B cell (primary cell): ENCODE measurements around the gene MAP3K5. TPM values are rescaled to one million over a fixed set of nuclear protein-coding genes. Genes with fewer than 3 reads are reported as not detected.

Experiments
- ATAC-seq: fragments of 200-7000 bp; cut with Tn5 transposase; one replicate; pipeline ENCODE4 v1.10.0; 2021; ENCODE audit warnings: low read depth, mild to moderate bottlenecking, moderate number of reproducible peaks, moderate library complexity
- CTCF ChIA-PET: fragments of 350-600 bp; sonication (Branson Sonifier 250); formaldehyde crosslinking; loops from one replicate; lab custom pipeline; 2021; ENCODE audit warnings: antibody characterized with exemption, inconsistent platforms; lab: Charles Lee
- POLR2A ChIA-PET: fragments of 350-600 bp; sonication (Branson Sonifier 250); formaldehyde crosslinking; loops from one replicate; lab custom pipeline; 2021; ENCODE audit warnings: antibody characterized with exemption; lab: Charles Lee
- DNase-seq: peaks from one replicate; pipeline ENCODE4 v3.0.0; 2013
- H2AFZ ChIP-seq: 2 replicates; pipeline ENCODE4 v1.6.1; 2012; ENCODE audit warnings: mild to moderate bottlenecking, low read depth, low read length; ENCODE audit not compliant: insufficient read depth, poor library complexity, severe bottlenecking
- H3K27ac ChIP-seq, 2 donors: 1 replicate in 1 of 2; 2 replicates in 1 of 2; pipeline ENCODE4 v1.5.1; 2012 to 2013; ENCODE audit warnings: low read length in 2 of 2, mild to moderate bottlenecking in 2 of 2, moderate library complexity in 1 of 2
- H3K27me3 ChIP-seq, 4 experiments: fragments of 200-600 bp in 1 of 4; sonication (generic) in 1 of 4; replicated peaks in 1 of 4; 1 replicate in 2 of 4; 2 replicates in 2 of 4; pipeline versions ENCODE4 v1.6.1 to v1.7.0; 2013 to 2016; ENCODE audit warnings: low read length in 3 of 4, mild to moderate bottlenecking in 2 of 4, mixed read lengths in 1 of 4, moderate library complexity in 1 of 4; ENCODE audit not compliant: insufficient read depth in 4 of 4, control insufficient read depth in 3 of 4; ENCODE audit errors: control extremely low read depth in 1 of 4
- H3K36me3 ChIP-seq, 2 experiments: replicated peaks in 1 of 2; 1 replicate in 1 of 2; 2 replicates in 1 of 2; pipeline versions ENCODE4 v1.6.1 to v1.7.1; 2013; ENCODE audit warnings: low read length in 1 of 2; ENCODE audit not compliant: insufficient read depth in 2 of 2, control insufficient read depth in 1 of 2; ENCODE audit errors: control extremely low read depth in 1 of 2, extremely low read depth in 1 of 2
- H3K4me1 ChIP-seq, 2 donors: fragments of 200-600 bp in 1 of 2; sonication (generic) in 1 of 2; 1 replicate in 1 of 2; 2 replicates in 1 of 2; pipeline versions ENCODE4 v1.5.1 to v1.6.1; 2013 to 2017; ENCODE audit warnings: low read length in 2 of 2; ENCODE audit not compliant: control insufficient read depth in 2 of 2, insufficient read depth in 2 of 2
- H3K4me2 ChIP-seq: replicated peaks from 2 replicates; pipeline ENCODE3; 2012; ENCODE audit warnings: mild to moderate bottlenecking, low read depth, low read length; ENCODE audit not compliant: poor library complexity, severe bottlenecking
- H3K4me3 ChIP-seq, 5 experiments: fragments of 200-600 bp in 1 of 5; sonication (generic) in 1 of 5; 1 replicate in 3 of 5; 2 replicates in 2 of 5; pipeline versions ENCODE4 v1.5.1 to v1.7.0; 2011 to 2016; ENCODE audit warnings: low read length in 4 of 5, mild to moderate bottlenecking in 4 of 5, low read depth in 2 of 5, control low read depth in 1 of 5, moderate library complexity in 1 of 5; ENCODE audit not compliant: insufficient read depth in 1 of 5; ENCODE audit errors: control extremely low read depth in 1 of 5, extremely low read depth in 1 of 5
- H3K79me2 ChIP-seq: fragments of 200-600 bp; sonication (generic); one replicate; pipeline ENCODE4 v1.6.0; 2016; ENCODE audit warnings: low read length; ENCODE audit not compliant: control insufficient read depth, insufficient read depth
- H3K9ac ChIP-seq: fragments of 200-600 bp; sonication (generic); 2 replicates; pipeline ENCODE4 v1.6.1; 2017; ENCODE audit warnings: mild to moderate bottlenecking, low read length, moderate library complexity
- H3K9me3 ChIP-seq, 3 donors: one replicate each; pipeline versions ENCODE4 v1.6.1 to v1.7.1; 2013; ENCODE audit warnings: low read length in 2 of 3; ENCODE audit not compliant: control insufficient read depth in 2 of 3, insufficient read depth in 1 of 3; ENCODE audit errors: control extremely low read depth in 1 of 3
- H4K20me1 ChIP-seq: 2 replicates; pipeline ENCODE4 v1.6.0; 2012; ENCODE audit warnings: mild to moderate bottlenecking, low read length; ENCODE audit not compliant: insufficient read depth, control insufficient read depth, poor library complexity, severe bottlenecking
- H3K27ac Mint-ChIP-seq: one replicate; pipeline ENCODE4 v1.8.0; 2021; ENCODE audit warnings: mixed read lengths
- H3K27me3 Mint-ChIP-seq: one replicate; pipeline ENCODE4 v1.8.0; 2021; ENCODE audit warnings: mixed read lengths
- H3K4me1 Mint-ChIP-seq: one replicate; pipeline ENCODE4 v1.8.0; 2021; ENCODE audit warnings: mixed read lengths
- H3K4me3 Mint-ChIP-seq: one replicate; pipeline ENCODE4 v1.8.0; 2021; ENCODE audit warnings: mixed read lengths
- H3K9me3 Mint-ChIP-seq: one replicate; pipeline ENCODE4 v1.8.0; 2022; ENCODE audit warnings: mixed read lengths; ENCODE audit not compliant: insufficient read depth
- EZH2 ChIP-seq: IDR thresholded peaks from 2 replicates; pipeline ENCODE4 v1.6.1; 2012; ENCODE audit warnings: borderline replicate concordance, low read depth, mild to moderate bottlenecking, moderate library complexity, low read length; ENCODE audit not compliant: insufficient read depth, poor library complexity, severe bottlenecking
- WGBS: methylation state at CpG from one replicate; pipeline ENCODE4 v1.1.5; 2013; ENCODE audit warnings: missing lambda C conversion rate; ENCODE audit not compliant: insufficient coverage; 5-methylcytosine and 5-hydroxymethylcytosine counted together
- intact Hi-C: fragments of 100-400 bp; cut with micrococcal nuclease; formaldehyde crosslinking; loops from one replicate; pipeline ENCODE4 v1.10.0; 2022
- polyA plus RNA-seq: library from polyadenylated mRNA; depleted of rRNA; stranded (reverse); fragments of >200 nt; gene quantifications from 2 replicates; pipeline ENCODE4 v1.2.3, GENCODE V29; 2012
- total RNA-seq, 2 donors: library from RNA; stranded (reverse); fragments of 120-200 nt in 1 of 2; gene quantifications; 1 replicate in 1 of 2; 2 replicates in 1 of 2; pipeline versions ENCODE4 v1.2.3 to v1.2.4, GENCODE V29; 2013 to 2022
- TF ChIP-seq, protein P1 (sequence below): fragments of 200-600 bp; IDR thresholded peaks from one replicate; pipeline ENCODE4 v1.8.0; 2022; ENCODE audit warnings: antibody characterized with exemption, mild to moderate bottlenecking

The MAP3K5 gene
- total and polyA plus RNA-seq, 2 donors (not counting 1 experiment from before 2014, with no cell fraction given): 5.7 to 34.1 TPM

DNA sequence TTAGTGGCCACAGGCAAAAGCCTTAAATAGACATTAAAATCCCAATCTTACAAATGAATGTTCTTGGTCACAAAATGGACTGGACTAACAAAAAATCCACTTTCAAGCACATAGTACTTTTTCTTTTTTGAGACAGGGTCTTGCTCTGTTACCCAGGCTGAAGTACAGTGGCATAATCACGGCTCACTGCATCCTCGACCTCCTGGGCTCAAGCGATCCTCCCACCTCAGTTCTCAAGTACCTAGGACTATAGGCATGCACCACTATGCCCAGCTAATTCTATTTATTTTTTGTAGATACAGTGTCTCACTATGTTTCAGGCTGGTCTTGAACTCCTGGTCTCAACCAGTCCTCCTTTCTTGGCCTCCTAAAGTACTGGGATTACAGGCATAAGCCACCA, 59.4 kb downstream of the MAP3K5 start:
- Histone ChIP-seq H3K27ac (no peak overlapping the region), H3K4me2 (no peak overlapping the region), H3K4me3 (no peak overlapping the region), H2AFZ (no peak overlapping the region), H3K9me3 (no peaks in the 10 kb centered on the region), H3K9ac (no peak overlapping the region), H3K4me1 (peaks cover 0 to 4% of the 10 kb centered on the region in 2 donors), H3K27me3 (no peaks in the 10 kb centered on the region), H3K79me2 (peaks cover 97% of the 10 kb centered on the region), H3K36me3 (no peaks in the 10 kb centered on the region), H4K20me1 (peaks cover 35% of the 10 kb centered on the region)
- H3K27me3 Mint-ChIP-seq: no peaks in the 10 kb centered on the region
- H3K27ac Mint-ChIP-seq: no peak overlapping the region
- intact Hi-C loops: no loop called here
- H3K9me3 Mint-ChIP-seq: no peaks in the 10 kb centered on the region
- CTCF ChIA-PET: no interaction called here
- DNase-seq: no peak
- POLR2A ChIA-PET: no interaction called here
- no peak for ATAC-seq
- no peak overlapping the region for H3K4me3 Mint-ChIP-seq
- WGBS: no CpG with 5 or more reads among the region's 3 CpGs
- no peak for TF ChIP-seq EZH2
- peaks cover 55% of the 10 kb centered on the region for H3K4me1 Mint-ChIP-seq

DNA sequence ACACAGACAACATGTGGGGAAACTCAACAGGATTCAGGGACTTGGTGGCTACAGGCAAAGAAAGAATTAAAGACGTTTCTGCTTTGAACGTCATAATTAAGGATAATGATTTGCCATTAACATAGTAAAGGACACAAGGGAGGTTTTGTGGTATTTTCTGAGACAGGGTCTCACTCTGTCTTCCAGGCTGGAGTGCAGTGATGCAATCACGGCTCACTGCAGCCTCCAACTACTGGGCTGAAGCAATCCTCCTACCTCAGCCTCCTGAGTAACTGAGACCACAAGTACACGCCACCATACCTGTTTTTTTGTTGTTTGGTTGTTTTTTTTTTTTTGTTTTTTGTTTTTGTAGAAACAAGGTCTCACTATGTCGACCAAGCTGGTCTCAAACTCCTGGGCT, 62.4 kb downstream of the MAP3K5 start:
- no peak overlapping the region for H2AFZ ChIP-seq
- TF ChIP-seq EZH2: no peak
- TF ChIP-seq, protein P1, sequence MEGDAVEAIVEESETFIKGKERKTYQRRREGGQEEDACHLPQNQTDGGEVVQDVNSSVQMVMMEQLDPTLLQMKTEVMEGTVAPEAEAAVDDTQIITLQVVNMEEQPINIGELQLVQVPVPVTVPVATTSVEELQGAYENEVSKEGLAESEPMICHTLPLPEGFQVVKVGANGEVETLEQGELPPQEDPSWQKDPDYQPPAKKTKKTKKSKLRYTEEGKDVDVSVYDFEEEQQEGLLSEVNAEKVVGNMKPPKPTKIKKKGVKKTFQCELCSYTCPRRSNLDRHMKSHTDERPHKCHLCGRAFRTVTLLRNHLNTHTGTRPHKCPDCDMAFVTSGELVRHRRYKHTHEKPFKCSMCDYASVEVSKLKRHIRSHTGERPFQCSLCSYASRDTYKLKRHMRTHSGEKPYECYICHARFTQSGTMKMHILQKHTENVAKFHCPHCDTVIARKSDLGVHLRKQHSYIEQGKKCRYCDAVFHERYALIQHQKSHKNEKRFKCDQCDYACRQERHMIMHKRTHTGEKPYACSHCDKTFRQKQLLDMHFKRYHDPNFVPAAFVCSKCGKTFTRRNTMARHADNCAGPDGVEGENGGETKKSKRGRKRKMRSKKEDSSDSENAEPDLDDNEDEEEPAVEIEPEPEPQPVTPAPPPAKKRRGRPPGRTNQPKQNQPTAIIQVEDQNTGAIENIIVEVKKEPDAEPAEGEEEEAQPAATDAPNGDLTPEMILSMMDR: no peak
- no peaks in the 10 kb centered on the region for H3K9me3 Mint-ChIP-seq
- ATAC-seq (no peak), DNase-seq (no peak)
- 100% methylated on average over 3 of the region's 5 CpGs for WGBS
- H3K27ac ChIP-seq: no peak overlapping the region
- peaks cover 48% of the 10 kb centered on the region for H3K4me1 Mint-ChIP-seq
- H3K27me3 ChIP-seq: no peaks in the 10 kb centered on the region
- no peaks in the 10 kb centered on the region for H3K36me3 ChIP-seq
- H3K4me3 Mint-ChIP-seq: no peak overlapping the region
- H3K4me3 ChIP-seq: no peak overlapping the region
- no peaks in the 10 kb centered on the region for H3K27me3 Mint-ChIP-seq
- H4K20me1 ChIP-seq: peaks cover 35% of the 10 kb centered on the region
- CTCF ChIA-PET: interaction anchor here (2.6 to 3.4 kb wide), 2 partner anchors 62 to 85 kb away, joined by 14 to 17 read pairs; partner anchors contain the start of gene MAP3K5
- POLR2A ChIA-PET: no interaction called here
- H3K27ac Mint-ChIP-seq: no peak overlapping the region
- peaks cover 0 to 4% of the 10 kb centered on the region in 2 donors for H3K4me1 ChIP-seq
- H3K9me3 ChIP-seq: no peaks in the 10 kb centered on the region
- intact Hi-C loops: no loop called here
- H3K79me2 ChIP-seq: peaks cover 97% of the 10 kb centered on the region
- H3K9ac ChIP-seq: no peak overlapping the region
- no peak overlapping the region for H3K4me2 ChIP-seq
